HAP-1 (cell line): ENCODE results near the gene DGKH.
A peak's percentile ranks its signal among the peaks of the same experiment; 100 is the strongest.

ENCODE experiments used
- DNase-seq, 2 experiments: peaks; one replicate each; pipeline ENCODE4 v3.0.0-alpha.2; 2016 to 2020; ENCODE audit warnings: low spot score in 2 of 2
- H3K27me3 ChIP-seq: fragments of 250-450 bp; sonication (Bioruptor Pico); 2 replicates; pipeline ENCODE4 v1.5.1; 2020; ENCODE audit warnings: low read depth, mild to moderate bottlenecking, moderate library complexity
- H3K36me3 ChIP-seq: fragments of 250-450 bp; sonication (Bioruptor Pico); replicated peaks from 2 replicates; pipeline ENCODE4 v1.5.1; 2020; ENCODE audit warnings: mild to moderate bottlenecking
- H3K4me1 ChIP-seq: fragments of 250-450 bp; sonication (Bioruptor Pico); 2 replicates; pipeline ENCODE4 v1.5.1; 2020; ENCODE audit warnings: mild to moderate bottlenecking
- H3K4me3 ChIP-seq: fragments of 250-450 bp; sonication (Bioruptor Pico); 2 replicates; pipeline ENCODE4 v1.5.1; 2020; ENCODE audit warnings: mild to moderate bottlenecking, moderate library complexity
- H3K9me3 ChIP-seq: fragments of 250-450 bp; sonication (Bioruptor Pico); 2 replicates; pipeline ENCODE4 v1.5.1; 2020; ENCODE audit warnings: mild to moderate bottlenecking, moderate library complexity
- in situ Hi-C: fragments of 300-500 bp; cut with MboI; formaldehyde crosslinking; loops from 3 replicates; pipeline ENCODE4 v1.14.3; 2020; ENCODE audit warnings: low sequenced_read_pairs, inconsistent platforms, mixed read lengths

DGKH gene

DNA sequence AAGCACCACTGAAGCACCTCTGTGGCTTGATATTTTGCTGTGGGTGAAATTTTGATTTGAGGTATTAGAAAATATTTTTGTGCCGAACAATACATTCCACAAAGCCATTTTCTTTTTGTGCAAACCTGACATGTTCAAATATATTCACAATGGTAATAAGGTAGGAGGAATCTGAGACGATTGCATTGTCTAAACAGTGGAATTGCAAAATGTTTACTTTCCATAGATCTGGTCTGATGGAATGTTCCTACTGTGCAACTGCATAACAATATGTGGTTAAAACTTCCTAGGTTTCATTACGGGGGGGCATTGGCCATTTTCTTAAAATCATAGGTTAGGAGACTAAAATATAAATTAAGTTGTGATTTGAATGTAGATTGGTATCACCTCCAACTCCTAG is 180.8 kb downstream of the DGKH start:
- no peaks in the 10 kb centered on the region for H3K9me3 ChIP-seq
- H3K27me3 ChIP-seq, result no peaks in the 10 kb centered on the region
- 0 out of 2 replicates have a peak, but pooled peaks cover 3% of the 10 kb centered on the region for H3K36me3 ChIP-seq
- DNase-seq, result peak in 1 of 2 experiments; percentile 15
- H3K4me3 ChIP-seq, result no peak overlapping the region
- in situ Hi-C loops, result no loop called here
- H3K4me1 ChIP-seq, result peaks cover 15% of the 10 kb centered on the region

DNA sequence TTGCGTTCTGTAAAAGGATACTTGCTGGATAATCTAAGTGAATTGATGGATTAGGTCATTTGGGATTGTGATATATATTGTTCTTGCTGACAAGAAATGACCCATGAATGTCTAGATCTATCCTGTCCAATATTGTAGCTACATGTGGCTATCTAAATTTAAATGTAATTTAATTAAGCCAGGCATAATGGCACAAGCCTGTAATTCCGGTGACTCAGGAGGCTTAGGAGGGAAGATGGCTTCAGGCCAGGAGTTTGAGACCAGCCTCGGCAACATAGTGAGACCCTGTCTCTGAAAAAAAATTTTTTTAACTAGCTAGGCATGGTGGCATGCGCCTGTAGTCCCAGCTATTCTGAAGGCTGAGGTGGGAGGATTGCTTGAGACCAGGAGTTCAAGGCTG is 184.2 kb downstream of the DGKH start:
- no peak for DNase-seq
- in situ Hi-C loops, result no loop called here
- Histone ChIP-seq H3K4me1 (peaks cover 15% of the 10 kb centered on the region), H3K27me3 (no peaks in the 10 kb centered on the region), H3K9me3 (no peaks in the 10 kb centered on the region), H3K4me3 (no peak overlapping the region), H3K36me3 (no peaks in the 10 kb centered on the region)

DNA sequence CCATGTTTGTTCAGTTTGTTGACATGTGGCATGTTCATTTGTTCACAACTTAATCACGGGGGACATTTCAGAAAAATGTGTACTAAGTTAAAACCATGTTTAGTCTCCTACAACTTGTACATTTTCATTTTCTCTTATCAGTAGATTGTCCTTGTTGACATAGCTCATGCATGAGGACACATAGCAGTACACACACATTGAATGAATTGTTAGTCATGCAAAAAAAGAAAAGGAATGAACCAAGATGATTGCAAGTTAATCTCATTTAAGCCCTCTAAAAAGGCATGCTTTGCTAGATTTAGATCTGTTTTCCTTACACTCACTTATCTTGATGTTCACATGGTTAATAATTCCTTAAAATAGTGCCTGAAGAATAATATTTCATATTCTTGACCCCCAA is 185.3 kb downstream of the DGKH start:
- DNase-seq, result no peak
- no peaks in the 10 kb centered on the region for H3K36me3 ChIP-seq
- no peaks in the 10 kb centered on the region for H3K9me3 ChIP-seq
- no peaks in the 10 kb centered on the region for H3K27me3 ChIP-seq
- H3K4me1 ChIP-seq, result peaks cover 9% of the 10 kb centered on the region
- in situ Hi-C loops, result no loop called here
- no peak overlapping the region for H3K4me3 ChIP-seq

DNA sequence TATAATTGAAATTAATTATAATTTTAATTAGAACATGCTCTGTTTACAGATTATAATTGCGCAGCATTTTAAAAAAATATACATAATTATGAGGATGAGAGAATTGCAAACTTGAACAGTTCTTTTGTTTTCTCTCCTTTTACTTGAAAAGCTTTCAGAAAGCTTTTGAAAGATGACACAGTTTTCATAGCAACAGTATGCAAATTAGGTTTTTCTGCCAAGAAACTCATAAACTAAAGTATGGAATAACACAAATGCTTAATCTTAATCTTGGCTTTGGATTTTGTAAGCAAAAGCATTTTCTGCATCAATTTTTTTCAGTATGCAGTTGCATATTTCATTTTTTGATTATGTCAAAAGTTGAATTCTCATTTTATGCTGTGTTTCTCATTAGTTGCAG is 190.7 kb downstream of the DGKH start:
- Histone ChIP-seq H3K36me3 (no peaks in the 10 kb centered on the region), H3K4me1 (peaks cover 9% of the 10 kb centered on the region), H3K9me3 (no peaks in the 10 kb centered on the region), H3K27me3 (no peaks in the 10 kb centered on the region), H3K4me3 (no peak overlapping the region)
- peak in 1 of 2 experiments; percentile 20 for DNase-seq
- in situ Hi-C loops, result no loop called here

DNA sequence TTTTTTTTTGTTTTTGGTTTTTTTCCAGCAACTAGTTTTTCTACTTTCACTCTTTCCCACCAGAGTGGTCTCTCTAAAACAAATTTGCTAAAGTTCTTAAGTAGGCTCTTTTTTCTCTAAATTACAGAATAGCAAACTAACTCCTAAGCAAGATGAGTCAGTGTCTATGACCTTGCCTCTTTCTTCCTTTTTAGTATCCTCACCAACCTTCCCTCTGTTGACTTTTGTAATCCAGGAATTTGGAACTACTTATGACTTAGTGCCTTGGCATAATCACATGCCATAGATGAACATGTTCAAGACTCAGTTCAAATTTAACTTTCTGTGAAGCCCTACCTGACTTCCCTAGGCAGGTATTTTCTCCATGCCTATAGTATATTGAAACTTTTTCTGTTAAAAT is 191.2 kb downstream of the DGKH start:
- Histone ChIP-seq H3K4me1 (peaks cover 9% of the 10 kb centered on the region), H3K4me3 (no peak overlapping the region), H3K9me3 (no peaks in the 10 kb centered on the region), H3K27me3 (no peaks in the 10 kb centered on the region), H3K36me3 (no peaks in the 10 kb centered on the region)
- DNase-seq, result no peak
- in situ Hi-C loops, result no loop called here

DNA sequence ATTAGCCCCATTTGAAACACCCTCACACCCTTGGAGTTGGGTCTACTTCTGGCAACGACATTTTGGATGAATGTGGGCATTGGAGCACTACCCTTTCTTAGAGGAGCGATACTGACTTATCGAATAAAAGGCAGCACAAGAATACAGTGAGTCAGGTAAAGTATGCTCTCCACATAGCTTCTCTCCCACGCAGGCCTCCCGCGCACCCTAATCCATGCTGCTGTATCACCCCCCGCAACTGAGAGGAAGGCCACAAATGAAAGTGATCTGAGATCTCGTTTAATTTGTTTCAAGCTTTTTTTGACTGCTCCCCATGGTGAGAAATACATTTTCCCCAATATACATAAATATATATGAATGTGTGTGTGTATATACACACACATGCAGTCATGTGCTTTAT is 198.1 kb downstream of the DGKH start:
- DNase-seq, result no peak

DNA sequence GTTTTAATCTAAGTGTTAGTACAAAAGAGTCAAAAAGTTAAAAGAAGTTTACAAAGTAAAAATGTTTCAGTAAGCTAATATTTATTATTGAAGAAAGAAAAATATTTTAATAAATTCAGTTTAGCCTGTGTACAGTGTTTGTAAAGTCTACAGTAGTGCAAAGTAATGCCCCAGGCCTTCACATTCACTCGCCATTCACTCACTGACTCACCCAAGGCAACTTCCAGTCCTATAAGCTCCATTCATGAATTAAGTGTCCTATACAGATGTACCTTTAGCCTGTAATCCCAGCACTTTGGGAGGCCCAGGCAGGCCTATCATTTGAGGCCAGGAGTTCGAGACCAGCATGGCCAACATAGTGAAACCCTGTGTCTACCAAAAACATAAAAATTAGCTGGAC is 199.4 kb downstream of the DGKH start:
- Histone ChIP-seq H3K27me3 (no peaks in the 10 kb centered on the region), H3K9me3 (no peaks in the 10 kb centered on the region), H3K36me3 (no peaks in the 10 kb centered on the region), H3K4me1 (no peaks in the 10 kb centered on the region), H3K4me3 (no peak overlapping the region)
- DNase-seq, result no peak
- in situ Hi-C loops, result no loop called here

More for the DNA sequence above, 198.1 kb downstream of the DGKH start:
- Histone ChIP-seq H3K4me3 (no peak overlapping the region), H3K4me1 (no peaks in the 10 kb centered on the region), H3K27me3 (no peaks in the 10 kb centered on the region), H3K9me3 (no peaks in the 10 kb centered on the region), H3K36me3 (no peaks in the 10 kb centered on the region)
- in situ Hi-C loops, result no loop called here

DNA sequence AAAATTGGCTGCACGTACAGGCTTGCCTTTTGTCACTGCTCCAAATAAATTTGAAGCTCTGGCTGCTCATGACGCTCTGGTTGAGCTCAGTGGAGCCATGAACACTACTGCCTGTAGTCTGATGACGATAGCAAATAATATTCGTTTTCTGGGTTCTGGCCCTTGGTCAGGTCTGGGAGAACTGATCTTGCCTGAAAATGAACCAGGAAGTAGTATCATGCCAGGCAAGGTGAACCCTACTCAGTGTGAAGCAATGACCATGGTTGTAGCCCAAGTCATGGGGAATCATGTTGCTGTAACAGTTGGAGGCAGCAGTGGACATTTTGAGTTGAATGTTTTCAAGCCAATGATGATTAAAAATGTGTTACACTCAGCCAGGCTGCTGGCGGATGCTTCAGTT is 207.4 kb downstream of the DGKH start:
- Histone ChIP-seq H3K4me3 (no peak overlapping the region), H3K9me3 (no peaks in the 10 kb centered on the region), H3K4me1 (no peaks in the 10 kb centered on the region), H3K27me3 (no peaks in the 10 kb centered on the region), H3K36me3 (no peaks in the 10 kb centered on the region)
- no peak for DNase-seq
- in situ Hi-C loops, result no loop called here

DNA sequence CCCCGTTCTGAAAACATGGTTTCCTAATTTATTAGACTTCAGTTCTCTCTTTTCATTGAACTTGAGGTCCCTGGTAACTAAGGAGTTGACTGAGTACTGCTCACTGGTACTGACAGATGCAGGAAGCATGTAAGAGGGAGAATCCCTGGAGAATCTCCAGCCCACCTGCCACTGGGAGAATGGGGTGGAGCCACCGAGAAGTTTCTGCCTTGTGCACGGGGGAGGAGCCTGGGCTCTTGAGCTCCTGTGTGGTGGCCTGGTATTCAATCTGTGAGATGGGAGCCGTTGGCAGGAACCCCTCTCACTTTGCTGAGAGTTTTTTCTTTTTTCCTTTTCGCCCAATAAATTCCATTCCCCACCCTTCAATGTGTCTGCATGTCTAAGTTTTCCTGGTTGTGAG is 210.3 kb downstream of the DGKH start:
- Histone ChIP-seq H3K9me3 (no peaks in the 10 kb centered on the region), H3K27me3 (no peaks in the 10 kb centered on the region), H3K4me3 (no peak overlapping the region), H3K36me3 (no peaks in the 10 kb centered on the region), H3K4me1 (no peaks in the 10 kb centered on the region)
- in situ Hi-C loops, result no loop called here
- DNase-seq, result no peak

DNA sequence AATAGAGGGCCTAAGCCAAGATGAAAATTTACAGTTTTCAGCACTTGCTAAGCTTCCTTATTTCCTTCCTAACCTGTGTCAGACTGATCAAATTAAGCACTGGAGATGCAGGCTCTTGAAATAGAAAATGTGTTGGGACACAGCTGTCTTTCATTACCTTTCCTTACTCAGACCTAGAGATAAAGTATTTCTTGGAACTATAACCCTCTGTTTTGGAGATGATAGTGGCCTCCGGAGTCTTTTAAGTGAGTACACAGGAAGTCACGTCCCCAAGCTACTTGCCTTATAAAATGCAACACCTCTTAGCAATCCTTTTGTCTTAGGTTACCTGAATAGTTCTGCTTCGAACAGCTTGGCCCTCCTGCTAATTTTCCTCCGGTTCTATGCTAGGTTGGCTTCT is 211.1 kb downstream of the DGKH start:
- no peaks in the 10 kb centered on the region for H3K9me3 ChIP-seq
- H3K4me3 ChIP-seq, result no peak overlapping the region
- no peak for DNase-seq
- no peaks in the 10 kb centered on the region for H3K36me3 ChIP-seq
- in situ Hi-C loops, result no loop called here
- no peaks in the 10 kb centered on the region for H3K4me1 ChIP-seq
- no peaks in the 10 kb centered on the region for H3K27me3 ChIP-seq

DNA sequence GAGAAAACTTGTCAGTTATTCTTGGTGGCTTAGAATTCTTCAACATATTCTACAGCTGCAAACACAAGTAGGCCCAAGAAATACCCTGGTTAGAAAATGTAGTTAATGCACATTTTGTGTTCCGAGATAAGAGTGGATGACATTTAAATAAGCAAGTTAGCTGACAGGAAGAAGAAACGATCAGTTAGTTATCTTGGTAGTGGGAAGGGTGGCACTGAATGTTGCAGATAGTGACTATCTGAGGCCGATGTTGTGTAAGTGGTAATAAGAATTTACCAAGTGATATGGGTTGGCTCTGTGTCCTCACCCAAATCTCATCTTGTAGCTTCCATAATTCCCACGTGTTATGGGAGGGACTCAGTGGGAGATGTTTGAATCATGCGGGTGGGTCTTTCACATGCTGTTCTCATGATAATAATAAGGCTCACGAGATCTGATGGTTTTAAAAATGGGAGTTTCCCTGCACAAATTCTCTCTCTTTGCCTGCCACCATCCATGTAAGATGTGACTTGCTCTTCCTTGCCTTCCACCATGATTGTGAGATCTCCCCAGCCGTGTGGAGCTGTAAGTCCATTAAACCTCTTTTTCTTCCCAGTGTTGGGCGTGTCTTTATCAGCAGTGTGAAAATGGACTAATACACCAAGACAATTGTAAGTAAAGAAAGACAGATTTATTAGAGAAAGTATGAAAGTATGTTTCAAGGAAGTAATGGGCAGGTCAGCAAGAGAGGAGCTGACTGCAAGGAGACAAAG is 212.6 kb downstream of the DGKH start:
- no peaks in the 10 kb centered on the region for H3K36me3 ChIP-seq
- H3K9me3 ChIP-seq, result no peaks in the 10 kb centered on the region
- DNase-seq, result no peak
- in situ Hi-C loops, result no loop called here
- no peaks in the 10 kb centered on the region for H3K27me3 ChIP-seq
- H3K4me1 ChIP-seq, result no peaks in the 10 kb centered on the region
- H3K4me3 ChIP-seq, result no peak overlapping the region

DNA sequence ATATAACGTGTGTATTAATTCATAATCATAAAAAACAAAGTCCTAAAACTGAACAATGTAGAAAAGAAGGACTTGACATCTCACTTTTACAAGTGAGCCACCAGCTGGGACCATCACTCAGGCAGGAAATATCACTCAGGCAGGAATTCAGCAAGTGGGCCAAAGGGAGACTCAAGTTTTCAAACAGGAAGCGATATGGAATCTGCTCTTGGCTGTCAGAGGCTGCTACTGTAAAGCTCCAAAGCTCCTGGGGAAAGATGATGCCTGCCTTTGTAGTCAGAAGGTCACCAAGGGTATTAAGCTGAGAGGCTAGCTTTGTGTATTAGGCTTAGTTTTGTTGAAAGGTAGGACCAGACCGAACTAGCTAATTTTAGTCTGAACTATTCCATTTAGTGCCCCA is 218.0 kb downstream of the DGKH start:
- in situ Hi-C loops, result no loop called here
- H3K4me1 ChIP-seq, result peaks cover 6% of the 10 kb centered on the region
- H3K27me3 ChIP-seq, result no peaks in the 10 kb centered on the region
- H3K4me3 ChIP-seq, result no peak overlapping the region
- DNase-seq, result no peak
- H3K36me3 ChIP-seq, result no peaks in the 10 kb centered on the region
- peaks cover 5% of the 10 kb centered on the region for H3K9me3 ChIP-seq

DNA sequence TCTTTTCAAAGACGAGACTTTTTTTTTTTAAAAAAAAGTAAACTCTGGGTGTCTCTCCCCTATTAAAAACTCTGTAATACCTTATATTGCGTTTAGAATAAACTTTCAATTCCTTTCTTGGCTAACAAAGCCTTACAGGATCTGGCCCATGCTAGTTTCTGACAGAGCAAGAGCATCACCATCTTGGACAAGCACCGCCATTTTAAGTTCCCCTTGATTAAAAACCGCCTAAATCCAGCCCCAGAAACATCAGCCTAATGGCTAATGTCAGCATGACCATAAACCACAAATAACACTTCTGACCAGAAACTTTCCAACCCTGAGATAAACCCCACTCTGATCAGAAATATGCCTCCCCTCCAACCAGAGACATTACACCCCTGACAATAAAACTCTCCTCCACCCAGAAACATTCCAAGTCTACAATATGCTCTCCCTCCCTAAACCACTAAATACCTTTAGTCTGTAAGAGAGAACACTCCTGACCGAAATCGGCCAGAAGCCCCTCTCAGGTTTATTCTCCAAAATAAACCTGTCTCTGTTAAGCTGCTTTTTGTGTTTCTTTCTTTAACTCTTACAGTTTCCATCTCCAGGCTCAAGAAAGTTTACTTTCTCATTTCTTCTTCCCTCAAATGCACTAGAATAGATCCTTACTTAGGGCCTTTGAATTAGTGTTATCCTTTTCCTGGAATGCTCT is 221.9 kb downstream of the DGKH start:
- in situ Hi-C loops, result no loop called here
- Histone ChIP-seq H3K36me3 (no peaks in the 10 kb centered on the region), H3K4me3 (no peak overlapping the region), H3K27me3 (no peaks in the 10 kb centered on the region), H3K4me1 (peaks cover 11% of the 10 kb centered on the region), H3K9me3 (peaks cover 5% of the 10 kb centered on the region)
- DNase-seq, result no peak

DNA sequence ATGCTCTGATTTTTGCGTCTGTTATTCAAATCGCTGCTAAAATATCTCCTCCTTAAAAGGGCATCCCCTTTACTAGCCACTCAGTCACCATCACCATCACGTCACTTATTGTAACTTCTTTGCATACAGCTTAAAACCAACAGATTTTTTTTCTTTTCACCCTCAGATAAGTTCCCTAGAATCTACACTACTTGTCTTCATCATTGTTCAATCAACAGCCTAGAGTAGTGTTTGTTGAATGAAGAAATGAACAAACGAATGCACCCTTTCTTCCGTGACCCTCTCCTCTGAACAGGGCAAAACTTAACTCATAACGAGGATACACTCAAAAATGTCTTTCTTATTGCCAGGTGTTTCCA is 222.4 kb downstream of the DGKH start:
- peaks cover 11% of the 10 kb centered on the region for H3K4me1 ChIP-seq
- in situ Hi-C loops, result no loop called here
- H3K4me3 ChIP-seq, result peak overlapping the region; percentile 54; the same call in 1 of the 2 replicates
- H3K36me3 ChIP-seq, result no peaks in the 10 kb centered on the region
- peaks cover 5% of the 10 kb centered on the region for H3K9me3 ChIP-seq
- no peaks in the 10 kb centered on the region for H3K27me3 ChIP-seq
- DNase-seq, result no peak
